IMR-90 (cell line): ENCODE results near the gene LOXL3. TPM values are rescaled to one million over a fixed set of nuclear protein-coding genes. Genes with fewer than 3 reads are reported as not detected.

ENCODE experiments used
- ATAC-seq: fragments of 200-7000 bp; cut with Tn5 transposase; 2 replicates; pipeline ENCODE4 v1.9.1; 2020; ENCODE audit warnings: low read depth, mild to moderate bottlenecking, moderate library complexity
- BruUV-seq: library from RNA; stranded (reverse); fragments of 400-500 nt; replicated peaks from 2 replicates; lab custom pipeline; 2021; lab: Mats Ljungman, UMichigan
- CTCF ChIA-PET: fragments of 300-600 bp; formaldehyde crosslinking; extraction: SDS; loops from one replicate; lab custom pipeline; 2021; ENCODE audit warnings: antibody characterized with exemption; lab: Yijun Ruan, JAX
- POLR2A ChIA-PET: fragments of 300-600 bp; sonication (Branson Sonifier 250); formaldehyde crosslinking; loops from one replicate; lab custom pipeline; 2022; ENCODE audit warnings: antibody characterized with exemption; ENCODE audit not compliant: unreplicated experiment; lab: Charles Lee
- DNase-seq: peaks from one replicate; pipeline ENCODE4 v3.0.0; 2013
- H2AFZ ChIP-seq: replicated peaks from 2 replicates; pipeline ENCODE3; 2013; ENCODE audit warnings: low read length, mild to moderate bottlenecking; ENCODE audit not compliant: poor library complexity
- H2AK5ac ChIP-seq: 2 replicates; pipeline ENCODE4 v1.6.1; 2013; ENCODE audit warnings: low read depth, low read length, inconsistent platforms
- H2AK9ac ChIP-seq: replicated peaks from 2 replicates; pipeline ENCODE3; 2013; ENCODE audit warnings: mild to moderate bottlenecking, low read depth, low read length, moderate library complexity; ENCODE audit not compliant: poor library complexity
- H2BK120ac ChIP-seq: 2 replicates; pipeline ENCODE4 v1.6.1; 2013; ENCODE audit warnings: low read depth, low read length, inconsistent platforms
- H2BK15ac ChIP-seq: 3 replicates; pipeline ENCODE4 v1.6.1; 2013; ENCODE audit warnings: low read depth, low read length, inconsistent platforms
- H2BK20ac ChIP-seq: 2 replicates; pipeline ENCODE4 v1.6.1; 2013; ENCODE audit warnings: low read depth, mild to moderate bottlenecking, inconsistent platforms, low read length, moderate library complexity
- H2BK5ac ChIP-seq: 2 replicates; pipeline ENCODE4 v1.6.1; 2013; ENCODE audit warnings: mild to moderate bottlenecking, low read depth, low read length, inconsistent platforms; ENCODE audit not compliant: poor library complexity, severe bottlenecking
- H3K14ac ChIP-seq: replicated peaks from 2 replicates; pipeline ENCODE4 v1.6.1; 2013; ENCODE audit warnings: low read depth, low read length, inconsistent platforms
- H3K18ac ChIP-seq: 2 replicates; pipeline ENCODE4 v1.6.1; 2013; ENCODE audit warnings: low read depth, low read length, control low read depth
- H3K23ac ChIP-seq: 2 replicates; pipeline ENCODE4 v1.6.1; 2013; ENCODE audit warnings: low read depth, low read length, inconsistent platforms
- H3K27ac ChIP-seq: 2 replicates; pipeline ENCODE4 v1.5.1; 2013; ENCODE audit warnings: mild to moderate bottlenecking, control low read depth, low read length; ENCODE audit not compliant: insufficient read depth
- H3K27me3 ChIP-seq: 2 replicates; pipeline ENCODE4 v1.6.1; 2013; ENCODE audit warnings: low read length; ENCODE audit not compliant: control insufficient read depth, insufficient read depth
- H3K36me3 ChIP-seq: 2 replicates; pipeline ENCODE4 v1.6.1; 2013; ENCODE audit warnings: low read length, mixed read lengths; ENCODE audit not compliant: control insufficient read depth, insufficient read depth
- H3K4ac ChIP-seq: 2 replicates; pipeline ENCODE4 v1.6.1; 2013; ENCODE audit warnings: low read depth, low read length, inconsistent platforms
- H3K4me1 ChIP-seq: 2 replicates; pipeline ENCODE4 v1.6.1; 2013; ENCODE audit warnings: low read length, mixed read lengths; ENCODE audit not compliant: control insufficient read depth, insufficient read depth
- H3K4me2 ChIP-seq: 2 replicates; pipeline ENCODE4 v1.6.1; 2013; ENCODE audit warnings: low read depth, mild to moderate bottlenecking, control low read depth, low read length, moderate library complexity
- H3K4me3 ChIP-seq: 2 replicates; pipeline ENCODE4 v1.5.1; 2013; ENCODE audit warnings: low read depth, mild to moderate bottlenecking, control low read depth, low read length, moderate library complexity; ENCODE audit not compliant: insufficient read depth
- H3K56ac ChIP-seq: 2 replicates; pipeline ENCODE4 v1.6.1; 2013; ENCODE audit warnings: low read length, inconsistent platforms; ENCODE audit not compliant: insufficient read depth; ENCODE audit errors: extremely low read depth
- H3K79me1 ChIP-seq, 2 experiments: 2 replicates each; pipeline ENCODE4 v1.6.1; 2013; ENCODE audit warnings: low read length in 2 of 2, inconsistent platforms in 1 of 2, low read depth in 1 of 2
- H3K9ac ChIP-seq: 2 replicates; pipeline ENCODE4 v1.6.1; 2013; ENCODE audit warnings: low read depth, low read length, control low read depth
- H3K9me1 ChIP-seq: 2 replicates; pipeline ENCODE4 v1.6.1; 2013; ENCODE audit warnings: low read length, inconsistent platforms; ENCODE audit not compliant: insufficient read depth
- H3K9me3 ChIP-seq: 2 replicates; pipeline ENCODE4 v1.6.1; 2013; ENCODE audit warnings: low read length; ENCODE audit not compliant: control insufficient read depth, insufficient read depth
- H4K20me1 ChIP-seq: 2 replicates; pipeline ENCODE4 v1.6.1; 2013; ENCODE audit warnings: low read length, inconsistent platforms; ENCODE audit not compliant: insufficient read depth
- H4K5ac ChIP-seq: 2 replicates; pipeline ENCODE4 v1.6.1; 2013; ENCODE audit warnings: mild to moderate bottlenecking, low read depth, low read length, control low read depth
- H4K8ac ChIP-seq, 2 experiments: 2 replicates each; pipeline ENCODE4 v1.6.1; 2013; ENCODE audit warnings: low read depth in 2 of 2, low read length in 2 of 2, control low read depth in 1 of 2, inconsistent platforms in 1 of 2
- H4K91ac ChIP-seq: 2 replicates; pipeline ENCODE4 v1.6.1; 2013; ENCODE audit warnings: low read depth, low read length, inconsistent platforms; ENCODE audit not compliant: insufficient read depth
- BHLHE40 ChIP-seq: fragments of 150-350 bp; IDR thresholded peaks from 2 replicates; pipeline ENCODE4 v1.6.1; 2016; ENCODE audit warnings: mild to moderate bottlenecking, low read depth, low read length
- CEBPB ChIP-seq: IDR thresholded peaks from 2 replicates; pipeline ENCODE4 v1.6.1; 2012; ENCODE audit warnings: low read depth, low read length, improper control_type of control experiment
- CTCF ChIP-seq: conservative IDR thresholded peaks from 2 replicates; pipeline ENCODE4 v1.5.1; 2012; ENCODE audit warnings: mild to moderate bottlenecking, low read depth, low read length, improper control_type of control experiment
- FOS ChIP-seq: fragments of 150-350 bp; IDR thresholded peaks from 2 replicates; pipeline ENCODE4 v1.6.1; 2016; ENCODE audit warnings: low read depth, low read length
- MAFK ChIP-seq: IDR thresholded peaks from 2 replicates; pipeline ENCODE4 v1.6.1; 2012; ENCODE audit warnings: low read depth, low read length, improper control_type of control experiment
- MAZ ChIP-seq: IDR thresholded peaks from 2 replicates; pipeline ENCODE4 v1.6.1; 2012; ENCODE audit warnings: low read depth, mild to moderate bottlenecking, low read length, improper control_type of control experiment, moderate library complexity, borderline replicate concordance
- MXI1 ChIP-seq: IDR thresholded peaks from 2 replicates; pipeline ENCODE4 v1.6.1; 2012; ENCODE audit warnings: low read depth, mild to moderate bottlenecking, low read length, moderate library complexity, borderline replicate concordance
- NFE2L2 ChIP-seq: fragments of 150-350 bp; IDR thresholded peaks from 2 replicates; pipeline ENCODE4 v1.6.1; 2016; ENCODE audit warnings: low read depth, mild to moderate bottlenecking, low read length
- POLR2A ChIP-seq: IDR thresholded peaks from 2 replicates; pipeline ENCODE4 v1.6.1; 2012; ENCODE audit warnings: mild to moderate bottlenecking, low read depth, low read length
- RAD21 ChIP-seq: IDR thresholded peaks from 2 replicates; pipeline ENCODE4 v1.6.1; 2012; ENCODE audit warnings: low read length, improper control_type of control experiment
- RCOR1 ChIP-seq: IDR thresholded peaks from 2 replicates; pipeline ENCODE4 v1.6.1; 2012; ENCODE audit warnings: mild to moderate bottlenecking, low read length, improper control_type of control experiment; ENCODE audit not compliant: insufficient replicate concordance
- RFX5 ChIP-seq: IDR thresholded peaks from 2 replicates; pipeline ENCODE4 v1.8.0; 2012; ENCODE audit warnings: low read depth, mild to moderate bottlenecking, low read length, moderate library complexity
- SMC3 ChIP-seq: fragments of 150-350 bp; IDR thresholded peaks from 2 replicates; pipeline ENCODE4 v1.6.1; 2016; ENCODE audit warnings: low read depth, mild to moderate bottlenecking, antibody characterized with exemption, low read length, moderate library complexity
- USF2 ChIP-seq: fragments of 150-350 bp; IDR thresholded peaks from 2 replicates; pipeline ENCODE4 v1.6.1; 2017; ENCODE audit warnings: mild to moderate bottlenecking, antibody characterized with exemption, low read length, low read depth
- WGBS, 2 experiments: methylation state at CpG; one replicate each; pipeline versions ENCODE4 v1.1.5 to v1.1.7; 2013; ENCODE audit warnings: missing lambda C conversion rate in 2 of 2; ENCODE audit not compliant: insufficient read length in 1 of 2; ENCODE audit errors: extremely low coverage in 2 of 2; 5-methylcytosine and 5-hydroxymethylcytosine counted together
- dilution Hi-C: fragments of 300-500 bp; cut with HindIII; formaldehyde crosslinking; loops from one replicate; pipeline ENCODE4 v1.14.3; 2018; ENCODE audit warnings: low sequenced_read_pairs; ENCODE audit not compliant: unreplicated experiment
- in situ Hi-C: fragments of 300-500 bp; cut with MboI; formaldehyde crosslinking; loops from 3 replicates; pipeline ENCODE4 v1.14.3; 2019; ENCODE audit warnings: low sequenced_read_pairs, inconsistent platforms, mixed read lengths
- intact Hi-C: fragments of 100-400 bp; cut with micrococcal nuclease; formaldehyde crosslinking; loops from 2 replicates; pipeline ENCODE4 v1.10.0; 2022
- polyA plus RNA-seq, 3 experiments: library from polyadenylated mRNA; depleted of rRNA; stranded (reverse); fragments of >200 nt; gene quantifications; 2 replicates each; pipeline ENCODE4 v1.2.3, GENCODE V29; 2012; ENCODE audit warnings: low replicate concordance in 1 of 3
- total RNA-seq: library from RNA; depleted of rRNA; stranded (reverse); fragments of >200 nt; gene quantifications from 2 replicates; pipeline ENCODE4 v1.2.3, GENCODE V29; 2012
- TF ChIP-seq, protein P1 (sequence below): fragments of 150-350 bp; IDR thresholded peaks from 2 replicates; pipeline ENCODE4 v1.6.1; 2016; ENCODE audit warnings: low read depth, mild to moderate bottlenecking, low read length, moderate library complexity, borderline replicate concordance

LOXL3 gene
- total and polyA plus RNA-seq, 2 of the 4 experiments (the other 2 are of a cell fraction): 17.9 to 23.4 TPM

DNA sequence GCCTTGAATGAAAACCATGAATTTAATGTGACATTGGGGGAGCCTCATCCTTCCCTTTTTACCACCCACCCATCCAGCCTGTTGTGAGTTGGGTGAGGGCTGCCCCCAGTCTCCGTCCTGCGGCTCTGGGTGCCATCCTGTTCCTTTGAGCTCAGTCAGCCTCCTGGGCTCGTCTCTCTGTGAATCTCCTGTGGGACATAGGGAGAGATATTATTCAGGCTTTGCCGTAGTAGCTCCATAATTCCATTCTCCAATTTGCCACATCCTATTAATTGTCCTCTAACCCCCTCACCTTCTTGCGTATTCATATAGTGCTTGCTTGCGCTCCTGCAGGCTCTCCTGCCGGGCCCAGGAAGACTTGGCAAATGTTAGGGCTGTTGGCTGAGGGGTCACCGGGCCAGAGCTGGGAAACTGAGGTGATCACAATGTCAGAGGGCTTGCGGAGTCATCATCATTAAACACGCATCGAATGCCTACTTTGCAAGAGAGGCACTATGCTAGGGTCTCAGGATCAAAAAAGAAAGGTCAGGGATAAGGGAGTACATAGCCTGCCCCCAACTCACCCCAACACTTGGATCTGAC lies 27.0 kb downstream of the LOXL3 start:
- no TSS peak for BruUV-seq
- peaks cover 13% of the 10 kb centered on the region for H4K20me1 ChIP-seq
- H3K23ac ChIP-seq: no peak overlapping the region
- H3K14ac ChIP-seq: no peak overlapping the region
- intact Hi-C loops: no loop called here
- 100% methylated on average over 2 of the region's 11 CpGs; no CpG with 5 or more reads in 1 of the 2 experiments for WGBS, 2 experiments
- in situ Hi-C loops: no loop called here
- ChIA-PET CTCF (no interaction called here), POLR2A (interaction anchor here (0.6 kb wide), 1 partner anchor 523 kb away, joined by 3 read pairs; no protein-coding TSS in a partner anchor)
- H3K4ac ChIP-seq: no peak overlapping the region
- no peak overlapping the region for H3K9ac ChIP-seq
- H3K79me1 ChIP-seq: peaks cover 30 to 50% of the 10 kb centered on the region in 2 experiments
- peaks cover 12% of the 10 kb centered on the region for H3K27me3 ChIP-seq
- no peak overlapping the region for H3K56ac ChIP-seq
- dilution Hi-C loops: no loop called here
- no peak overlapping the region for H4K8ac ChIP-seq
- no peak for ATAC-seq
- no peak overlapping the region for H2AK5ac ChIP-seq
- no peak overlapping the region for H2BK5ac ChIP-seq
- no peak overlapping the region for H2BK20ac ChIP-seq
- H4K5ac ChIP-seq: no peak overlapping the region
- no peak overlapping the region for H3K18ac ChIP-seq
- no peak overlapping the region for H2BK120ac ChIP-seq
- DNase-seq: no peak
- no peak overlapping the region for H3K27ac ChIP-seq
- no peak overlapping the region for H2BK15ac ChIP-seq
- peak overlapping the region; percentile 71 for H2AK9ac ChIP-seq
- TF ChIP-seq POLR2A (no peak), MAFK (no peak), MAZ (no peak), SMC3 (no peak), RCOR1 (no peak), CTCF (no peak), BHLHE40 (no peak), MXI1 (no peak), CEBPB (no peak), FOS (no peak), RFX5 (no peak), USF2 (no peak), RAD21 (no peak), NFE2L2 (no peak)
- TF ChIP-seq, protein P1, sequence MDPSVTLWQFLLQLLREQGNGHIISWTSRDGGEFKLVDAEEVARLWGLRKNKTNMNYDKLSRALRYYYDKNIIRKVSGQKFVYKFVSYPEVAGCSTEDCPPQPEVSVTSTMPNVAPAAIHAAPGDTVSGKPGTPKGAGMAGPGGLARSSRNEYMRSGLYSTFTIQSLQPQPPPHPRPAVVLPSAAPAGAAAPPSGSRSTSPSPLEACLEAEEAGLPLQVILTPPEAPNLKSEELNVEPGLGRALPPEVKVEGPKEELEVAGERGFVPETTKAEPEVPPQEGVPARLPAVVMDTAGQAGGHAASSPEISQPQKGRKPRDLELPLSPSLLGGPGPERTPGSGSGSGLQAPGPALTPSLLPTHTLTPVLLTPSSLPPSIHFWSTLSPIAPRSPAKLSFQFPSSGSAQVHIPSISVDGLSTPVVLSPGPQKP: no peak
- H3K4me3 ChIP-seq: no peak overlapping the region
- H3K9me1 ChIP-seq: peaks cover 19% of the 10 kb centered on the region
- peaks cover 12% of the 10 kb centered on the region for H3K4me1 ChIP-seq
- H2AFZ ChIP-seq: no peak overlapping the region
- no peak overlapping the region for H3K4me2 ChIP-seq
- peaks cover 27% of the 10 kb centered on the region for H3K36me3 ChIP-seq
- no peaks in the 10 kb centered on the region for H3K9me3 ChIP-seq
- H4K91ac ChIP-seq: no peak overlapping the region
